GM12878 (cell line): ENCODE measurements around the gene SLFN5. TPM values are rescaled to one million over a fixed set of nuclear protein-coding genes. Genes with fewer than 3 reads are reported as not detected.

Experiments used
- MYB ChIP-seq: fragments of 150-350 bp; IDR thresholded peaks from 2 replicates; pipeline ENCODE4 v1.6.1; 2014; ENCODE audit warnings: mild to moderate bottlenecking, low read depth, low read length, borderline replicate concordance
- PML ChIP-seq: IDR thresholded peaks from 2 replicates; pipeline ENCODE4 v1.6.1; 2012; ENCODE audit warnings: low read length, inconsistent platforms
- SIN3A ChIP-seq: IDR thresholded peaks from 2 replicates; pipeline ENCODE4 v1.6.1; 2012; ENCODE audit warnings: low read depth, low read length, improper control_type of control experiment
- SMARCA5 ChIP-seq: fragments of 450-650 bp; IDR thresholded peaks from 2 replicates; pipeline ENCODE4 v1.6.1; 2017; ENCODE audit warnings: mild to moderate bottlenecking
- USF1 ChIP-seq: IDR thresholded peaks from 2 replicates; pipeline ENCODE4 v1.6.1; 2011; ENCODE audit warnings: borderline replicate concordance, low read depth, mild to moderate bottlenecking, moderate library complexity, mixed read lengths, low read length; ENCODE audit not compliant: insufficient read depth; ENCODE audit errors: extremely low read length
- ZNF592 ChIP-seq: fragments of 450-650 bp; IDR thresholded peaks from 2 replicates; pipeline ENCODE4 v1.6.1; 2017; ENCODE audit warnings: mild to moderate bottlenecking, moderate library complexity
- polyA plus RNA-seq, 11 experiments: library from polyadenylated mRNA; depleted of rRNA in 4 of 11; unstranded in 6 of 11; stranded (reverse) in 5 of 11; fragments of >200 nt; fragmentation: Nextera tagmentation in 4 of 11; fragmentation: Illumina TruSeq in 1 of 11; extraction: Ambion mirVana in 4 of 11; extraction: Trizol in 1 of 11; gene quantifications; 1 replicate in 1 of 11; 2 replicates in 10 of 11; pipeline versions ENCODE4 v1.2.1 to v1.2.3, GENCODE V29; 2011 to 2016; ENCODE audit warnings: inconsistent platforms in 2 of 11, missing spikeins in 2 of 11, low read depth in 1 of 11
- total RNA-seq, 4 experiments: library from RNA; depleted of rRNA in 3 of 4; stranded (reverse); fragments of >200 nt in 3 of 4; fragmentation: Illumina TruSeq in 1 of 4; extraction: Trizol in 1 of 4; gene quantifications; 2 replicates each; pipeline versions ENCODE4 v1.2.1 to v1.2.3, GENCODE V29; 2013 to 2021
- TF ChIP-seq, protein P1 (sequence below): fragments of 450-650 bp; IDR thresholded peaks from 2 replicates; pipeline ENCODE4 v1.6.1; 2017; ENCODE audit warnings: mild to moderate bottlenecking, moderate library complexity

SLFN5 gene
- total and polyA plus RNA-seq, 10 of the 15 experiments (the other 5 are each of a cell fraction or from before 2014, with no cell fraction given): 0.19 to 2.1 (median 1.3) TPM

- TF ChIP-seq, protein P1, sequence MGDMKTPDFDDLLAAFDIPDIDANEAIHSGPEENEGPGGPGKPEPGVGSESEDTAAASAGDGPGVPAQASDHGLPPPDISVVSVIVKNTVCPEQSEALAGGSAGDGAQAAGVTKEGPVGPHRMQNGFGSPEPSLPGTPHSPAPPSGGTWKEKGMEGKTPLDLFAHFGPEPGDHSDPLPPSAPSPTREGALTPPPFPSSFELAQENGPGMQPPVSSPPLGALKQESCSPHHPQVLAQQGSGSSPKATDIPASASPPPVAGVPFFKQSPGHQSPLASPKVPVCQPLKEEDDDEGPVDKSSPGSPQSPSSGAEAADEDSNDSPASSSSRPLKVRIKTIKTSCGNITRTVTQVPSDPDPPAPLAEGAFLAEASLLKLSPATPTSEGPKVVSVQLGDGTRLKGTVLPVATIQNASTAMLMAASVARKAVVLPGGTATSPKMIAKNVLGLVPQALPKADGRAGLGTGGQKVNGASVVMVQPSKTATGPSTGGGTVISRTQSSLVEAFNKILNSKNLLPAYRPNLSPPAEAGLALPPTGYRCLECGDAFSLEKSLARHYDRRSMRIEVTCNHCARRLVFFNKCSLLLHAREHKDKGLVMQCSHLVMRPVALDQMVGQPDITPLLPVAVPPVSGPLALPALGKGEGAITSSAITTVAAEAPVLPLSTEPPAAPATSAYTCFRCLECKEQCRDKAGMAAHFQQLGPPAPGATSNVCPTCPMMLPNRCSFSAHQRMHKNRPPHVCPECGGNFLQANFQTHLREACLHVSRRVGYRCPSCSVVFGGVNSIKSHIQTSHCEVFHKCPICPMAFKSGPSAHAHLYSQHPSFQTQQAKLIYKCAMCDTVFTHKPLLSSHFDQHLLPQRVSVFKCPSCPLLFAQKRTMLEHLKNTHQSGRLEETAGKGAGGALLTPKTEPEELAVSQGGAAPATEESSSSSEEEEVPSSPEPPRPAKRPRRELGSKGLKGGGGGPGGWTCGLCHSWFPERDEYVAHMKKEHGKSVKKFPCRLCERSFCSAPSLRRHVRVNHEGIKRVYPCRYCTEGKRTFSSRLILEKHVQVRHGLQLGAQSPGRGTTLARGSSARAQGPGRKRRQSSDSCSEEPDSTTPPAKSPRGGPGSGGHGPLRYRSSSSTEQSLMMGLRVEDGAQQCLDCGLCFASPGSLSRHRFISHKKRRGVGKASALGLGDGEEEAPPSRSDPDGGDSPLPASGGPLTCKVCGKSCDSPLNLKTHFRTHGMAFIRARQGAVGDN: no peak
- TF ChIP-seq MYB (no peak), SMARCA5 (no peak), ZNF592 (no peak), PML (no peak), SIN3A (peak; percentile 27; the same call in 1 of the 2 replicates), USF1 (no peak)
Measured at GRCh38 chr17:35242158-35242804, 591 bp upstream of the SLFN5 start (continued).
